ENCODE measurements around the gene SLC5A9.
"Not testable (repeated sequence)": the region's sequence is repeated elsewhere in the genome, so short reads cannot be mapped to it uniquely, and the experiment has no call there.

The SLC5A9 gene

DNA sequence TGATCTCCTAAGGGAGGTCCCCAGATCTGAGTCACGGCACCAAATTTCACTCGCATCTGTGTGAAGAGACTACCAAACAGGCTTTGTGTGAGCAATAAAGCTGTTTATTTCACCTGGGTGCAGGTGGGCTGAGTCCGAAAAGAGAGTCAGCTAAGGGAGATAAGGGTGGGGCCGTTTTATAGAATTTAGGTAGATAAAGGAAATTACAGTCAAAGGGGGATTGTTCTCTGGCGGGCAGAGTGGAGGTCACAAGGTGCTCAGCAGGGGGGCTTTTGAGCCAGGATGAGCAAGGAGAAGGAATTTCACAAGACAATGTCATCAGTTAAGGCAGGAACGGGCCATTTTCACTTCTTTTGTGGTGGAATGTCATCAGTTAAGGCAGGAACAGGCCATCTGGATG lies 8.2 kb upstream of the SLC5A9 start:
- not testable (repeated sequence) for DNase-seq (ENCODE audit: low read depth)

DNA sequence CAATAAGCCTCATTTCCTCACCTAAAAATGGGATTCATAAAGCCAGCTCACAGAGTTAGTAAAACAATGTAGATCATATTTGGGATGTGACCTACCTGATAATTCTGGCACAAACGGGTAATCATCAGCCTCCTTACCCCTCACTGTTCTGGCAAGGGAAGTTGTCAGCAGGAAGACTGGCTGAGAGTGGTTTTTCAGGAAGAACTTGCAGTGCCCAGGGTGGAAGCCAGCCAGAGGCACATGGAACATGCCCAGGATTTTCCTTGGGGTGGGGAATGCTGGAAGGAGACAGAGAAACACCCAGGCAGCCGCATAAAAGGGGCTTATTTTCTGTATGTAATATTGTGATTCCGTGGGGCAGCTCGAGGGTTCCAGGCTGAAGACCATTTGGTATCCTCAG lies 7.7 kb upstream of the SLC5A9 start:
- DNase-seq (ENCODE audit: low read depth): no peak

DNA sequence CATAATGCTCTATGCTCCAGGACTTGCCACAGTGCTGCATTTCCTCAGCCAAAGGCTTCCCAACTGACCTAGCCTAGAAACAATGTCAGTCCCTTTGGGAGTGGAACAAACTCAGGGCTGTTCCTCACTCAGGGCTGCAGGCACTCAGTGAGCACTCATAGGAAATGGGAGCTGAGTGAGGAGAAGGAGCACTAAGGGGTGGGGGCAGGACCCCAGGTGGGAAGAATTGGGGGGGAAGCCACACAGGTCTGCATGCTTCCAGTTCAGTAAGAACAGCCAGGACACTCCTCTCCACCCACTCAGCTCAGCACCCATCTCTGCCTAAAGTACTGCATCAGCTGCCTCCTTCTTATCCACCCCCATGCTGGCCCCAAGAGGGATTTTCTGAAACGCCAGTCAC lies 7.3 kb upstream of the SLC5A9 start:
- DNase-seq (ENCODE audit: low read depth): no peak

DNA sequence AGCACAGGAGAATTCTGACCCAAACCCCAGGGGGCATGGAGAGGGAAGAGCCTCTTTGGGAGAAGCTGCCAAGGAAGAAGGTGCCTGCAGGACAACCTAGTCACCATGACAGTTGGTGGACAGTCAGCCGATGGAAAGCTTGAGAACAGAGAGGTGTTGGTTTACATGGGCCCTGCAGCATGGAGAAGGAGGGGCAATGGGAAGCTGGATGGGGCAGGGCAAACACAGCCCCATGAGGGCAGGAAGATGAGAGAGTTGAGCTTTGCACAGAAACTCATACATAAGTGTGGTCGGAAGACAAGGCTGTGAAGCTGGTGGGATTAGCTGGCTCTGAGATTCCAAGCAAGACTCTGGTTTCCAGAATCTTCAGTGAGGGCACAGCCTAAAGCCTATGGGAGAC lies 6.6 kb upstream of the SLC5A9 start:
- DNase-seq (ENCODE audit: low read depth): no peak

DNA sequence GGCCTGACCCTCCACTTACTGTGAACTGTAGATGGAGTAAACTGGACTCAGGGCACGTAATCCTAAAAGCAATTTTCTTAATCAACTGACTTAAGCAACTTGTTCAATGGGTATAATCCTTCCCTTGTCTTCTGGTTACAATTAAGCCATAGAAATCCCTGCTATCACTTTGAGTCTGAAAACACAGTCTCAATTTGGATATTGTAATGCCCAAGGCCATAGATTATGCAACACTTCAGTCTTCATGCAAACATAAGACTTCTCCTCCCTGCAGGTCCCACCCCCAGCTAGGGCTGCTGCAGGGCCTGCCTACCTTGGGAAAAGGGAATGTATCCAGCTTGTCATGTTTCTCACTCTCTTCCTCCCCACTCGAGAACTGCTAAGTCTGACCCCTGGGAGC lies 6.2 kb upstream of the SLC5A9 start:
- no peak for DNase-seq (ENCODE audit: low read depth)

DNA sequence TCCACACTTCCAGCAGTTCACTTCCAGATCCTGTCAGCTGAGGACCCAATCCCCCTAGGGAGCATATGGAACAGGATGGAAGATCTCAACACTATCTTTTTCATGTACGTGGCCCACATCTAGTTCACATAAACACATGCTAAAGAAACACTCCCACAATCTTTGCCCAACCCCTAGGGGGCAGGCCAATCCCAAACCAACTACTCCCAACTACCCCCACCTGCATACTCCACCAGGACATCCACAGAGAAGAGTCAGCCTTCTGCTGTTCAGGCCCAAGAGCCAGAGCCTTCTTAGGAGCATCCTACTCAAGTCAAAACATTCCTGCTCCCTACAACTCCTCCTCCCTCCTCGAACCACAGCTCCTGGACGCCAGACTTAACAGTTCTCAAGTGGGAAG lies 5.6 kb upstream of the SLC5A9 start:
- DNase-seq (ENCODE audit: low read depth): no peak

DNA sequence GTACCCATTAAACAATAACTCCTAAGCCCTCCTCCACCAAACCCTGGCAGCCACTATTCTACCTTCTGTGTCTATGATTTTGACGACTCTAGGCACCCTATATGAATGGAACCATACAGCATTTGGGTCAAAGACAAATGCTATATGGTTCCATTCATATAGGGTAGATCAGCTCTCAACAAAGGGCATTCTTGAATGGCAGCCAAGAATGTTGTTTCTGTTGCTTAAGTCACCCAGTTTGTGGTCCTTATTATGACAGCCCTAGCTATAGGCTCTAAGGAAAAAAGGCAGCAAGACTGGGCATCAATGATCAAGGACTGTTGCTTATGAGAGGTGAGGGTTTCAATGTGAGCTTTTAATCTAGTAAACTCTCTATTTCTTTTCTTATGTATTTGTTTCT lies 4.7 kb upstream of the SLC5A9 start:
- DNase-seq (ENCODE audit: low read depth): no peak

DNA sequence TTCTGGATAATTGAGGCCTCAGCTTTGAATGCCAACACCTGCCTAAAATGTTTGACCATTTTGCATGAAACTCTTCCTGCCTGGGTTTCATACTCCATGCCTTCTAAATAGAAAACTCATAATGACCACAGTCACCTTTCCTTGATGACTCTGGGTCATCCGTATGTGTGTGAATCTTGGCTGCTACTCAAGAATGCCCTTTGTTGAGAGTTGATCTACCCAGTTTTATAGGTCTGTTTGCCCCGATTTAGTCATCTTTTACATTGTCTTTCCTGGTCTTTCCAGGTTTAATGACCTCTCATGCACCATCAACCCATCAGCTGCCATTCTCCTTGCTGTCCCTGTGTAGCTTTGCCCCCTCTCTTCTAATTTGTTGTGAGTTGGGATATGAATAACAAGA lies 2.7 kb upstream of the SLC5A9 start:
- DNase-seq (ENCODE audit: low read depth): no peak

DNA sequence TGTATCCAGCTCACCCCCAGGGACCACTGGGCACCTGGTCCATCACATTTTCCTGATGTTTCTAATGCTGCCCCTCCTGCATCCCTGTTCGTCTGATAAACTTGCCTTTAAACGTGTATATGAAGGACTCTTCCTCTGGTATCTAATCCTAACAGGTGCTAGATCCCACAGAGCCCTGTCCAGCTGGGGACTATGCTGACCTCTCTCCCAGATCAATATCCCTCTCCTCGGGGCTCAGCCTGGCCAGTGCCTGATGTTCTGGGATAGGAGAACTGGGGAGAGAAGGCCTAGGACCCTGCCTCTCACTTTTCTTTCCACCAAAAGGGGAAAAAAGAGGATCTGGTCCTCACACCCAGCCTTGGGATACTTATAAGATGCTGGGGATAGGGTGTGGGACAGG lies 1.4 kb upstream of the SLC5A9 start:
- DNase-seq (ENCODE audit: low read depth): no peak

DNA sequence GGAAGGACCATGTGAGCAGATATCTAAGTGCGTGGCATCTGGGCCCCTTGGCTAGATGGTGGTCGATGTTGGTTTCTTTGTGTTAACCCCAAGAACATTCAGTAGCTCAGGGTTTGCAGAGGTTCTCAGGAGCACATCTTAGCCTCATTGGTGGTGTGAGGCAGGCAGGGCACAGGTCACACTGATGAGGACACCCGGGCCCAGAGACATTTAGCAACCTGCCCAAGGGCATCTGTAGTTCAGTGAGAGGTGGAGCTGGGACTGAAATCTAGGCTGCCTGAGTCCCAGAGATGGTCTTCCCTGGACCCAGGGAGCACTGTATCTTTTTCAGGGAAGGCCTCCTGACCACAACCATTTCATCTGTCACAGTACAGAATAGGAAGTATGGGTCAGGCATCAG lies 859 bp upstream of the SLC5A9 start:
- DNase-seq (ENCODE audit: low read depth): no peak

DNA sequence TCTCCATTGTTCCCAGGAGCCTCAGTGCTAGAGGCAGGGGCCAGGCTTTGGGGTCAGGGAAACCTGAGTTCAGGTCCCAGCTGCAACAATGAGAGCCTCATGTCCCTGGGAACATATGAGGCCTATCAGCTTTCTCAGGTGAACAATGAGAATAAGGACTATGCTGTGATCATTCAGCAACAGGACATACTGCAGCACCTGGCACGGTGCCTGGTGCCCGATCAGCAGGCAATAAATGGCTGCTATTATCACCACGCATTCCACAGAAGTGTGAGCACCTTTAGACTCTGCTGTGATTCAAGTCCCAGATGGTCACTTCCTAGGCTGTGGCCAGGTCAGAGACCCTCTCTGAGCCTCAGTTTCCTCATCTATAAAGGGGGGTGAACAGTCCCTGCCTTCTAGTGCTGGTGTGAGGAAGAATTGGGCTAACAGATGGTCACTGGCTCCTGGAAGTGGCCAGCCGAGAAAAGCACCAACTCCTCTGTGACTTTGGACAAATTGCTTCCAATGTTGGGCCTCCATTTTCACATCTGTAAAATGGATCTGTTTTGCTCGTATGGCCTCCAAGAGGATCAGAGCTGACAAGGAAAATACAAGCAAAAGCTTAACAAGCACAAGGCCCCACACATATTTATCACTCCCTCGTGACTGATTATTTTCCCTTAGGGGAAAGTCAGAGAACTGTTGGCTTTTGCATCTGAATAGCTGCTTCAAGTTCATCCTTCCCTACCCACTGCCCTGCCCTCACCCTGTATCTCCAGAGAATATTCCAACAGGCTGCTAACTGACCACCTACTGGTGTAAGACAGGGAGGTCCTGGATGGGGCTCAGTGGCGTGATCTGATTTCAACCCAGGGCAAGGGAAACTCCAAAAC lies 1.1 kb downstream of the SLC5A9 start:
- DNase-seq (ENCODE audit: low read depth): no peak

DNA sequence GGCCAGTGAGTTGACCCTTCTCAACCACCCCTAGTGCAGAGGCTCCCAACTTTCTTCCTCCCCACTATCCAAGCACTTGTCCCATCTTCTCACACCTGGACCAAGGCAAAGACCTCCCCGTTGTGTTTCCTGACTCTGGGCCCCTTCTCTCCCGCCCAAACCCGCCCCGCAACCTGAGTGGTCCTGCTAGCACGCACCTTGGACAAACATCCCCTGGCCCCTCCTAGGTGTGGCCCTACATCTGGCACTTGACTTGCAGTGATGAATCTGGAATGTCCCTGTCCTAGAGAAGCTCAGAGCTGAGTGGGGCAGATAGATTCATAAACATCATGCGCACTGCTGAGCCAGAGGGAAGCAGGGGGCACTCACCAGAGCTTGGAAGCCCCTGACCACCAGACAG lies 2.3 kb downstream of the SLC5A9 start:
- no peak for DNase-seq (ENCODE audit: low read depth)

DNA sequence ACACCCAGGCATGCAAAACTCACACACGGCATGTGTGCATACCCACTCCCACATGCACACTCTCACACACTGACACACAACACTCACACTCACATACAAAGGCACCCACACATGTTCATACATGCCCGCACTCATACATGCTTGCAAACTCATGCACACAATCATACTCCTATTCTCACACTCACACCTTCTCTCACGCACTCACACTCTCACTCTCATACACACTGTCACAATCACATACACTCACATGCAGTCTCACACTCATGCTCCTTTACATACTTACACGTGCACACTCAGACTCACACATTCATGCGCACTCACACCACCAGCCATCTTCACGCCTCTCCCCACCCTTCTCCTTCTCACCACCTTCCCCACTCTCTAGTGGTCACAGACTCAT lies 3.1 kb downstream of the SLC5A9 start:
- no peak for DNase-seq (ENCODE audit: low read depth)

DNA sequence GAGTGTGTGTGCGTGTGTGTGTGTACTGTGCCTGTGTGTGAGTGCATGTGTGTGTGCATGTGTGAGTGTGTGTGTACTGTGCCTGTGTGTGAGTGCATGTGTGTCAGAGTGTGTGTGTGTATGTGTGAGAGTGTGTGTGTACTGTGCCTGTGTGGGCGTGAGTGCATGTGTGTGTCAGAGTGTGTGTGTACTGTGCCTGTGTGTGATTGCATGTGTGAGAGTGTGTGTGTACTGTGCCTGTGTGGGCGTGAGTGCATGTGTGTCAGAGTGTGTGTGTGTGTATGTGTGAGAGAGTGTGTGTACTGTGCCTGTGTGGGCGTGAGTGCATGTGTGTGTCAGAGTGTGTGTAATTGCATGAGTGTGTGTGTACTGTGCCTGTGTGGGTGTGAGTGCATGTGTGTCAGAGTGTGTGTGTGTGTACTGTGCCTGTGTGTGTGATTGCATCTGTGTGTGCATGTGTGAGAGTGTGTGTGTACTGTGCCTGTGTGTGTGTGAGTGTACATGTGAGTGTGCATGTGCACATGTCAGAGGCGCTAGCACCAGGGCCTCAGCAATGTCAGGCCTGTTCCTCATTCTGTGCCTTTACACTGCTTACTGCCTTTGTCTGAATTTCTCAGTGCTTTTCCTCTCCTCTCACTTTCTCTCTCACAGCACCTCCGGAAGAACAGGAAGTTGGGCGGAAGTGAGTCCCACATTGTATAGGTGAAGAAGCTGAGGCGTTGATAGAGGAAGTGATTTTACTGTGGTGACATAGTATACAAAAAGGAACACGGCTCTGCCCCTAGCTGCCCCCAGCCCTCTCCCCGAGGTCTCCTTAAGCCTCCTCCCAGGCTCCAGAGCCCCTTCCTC lies 4.9 kb downstream of the SLC5A9 start:
- DNase-seq (ENCODE audit: low read depth): no peak

DNA sequence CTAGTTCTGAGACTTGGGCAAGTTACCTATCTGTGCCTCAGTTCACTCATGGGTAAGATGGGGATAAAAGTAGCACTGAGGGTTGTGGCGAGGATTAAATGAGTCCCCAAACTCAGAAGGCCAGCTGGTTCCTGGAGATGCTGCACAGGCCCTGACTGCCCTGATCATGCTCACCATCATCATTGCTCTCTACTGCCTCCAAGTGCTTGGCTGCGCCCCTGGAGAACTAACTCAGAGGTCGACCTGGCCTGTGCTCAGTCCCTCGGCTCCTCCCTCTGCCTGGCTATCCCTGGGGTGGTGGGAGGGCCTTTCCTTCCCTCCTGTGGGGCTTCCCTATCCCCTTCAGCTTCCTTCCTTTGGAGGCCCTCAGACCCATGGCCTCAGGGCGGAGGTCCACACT lies 5.6 kb downstream of the SLC5A9 start:
- DNase-seq (ENCODE audit: low read depth): no peak

DNA sequence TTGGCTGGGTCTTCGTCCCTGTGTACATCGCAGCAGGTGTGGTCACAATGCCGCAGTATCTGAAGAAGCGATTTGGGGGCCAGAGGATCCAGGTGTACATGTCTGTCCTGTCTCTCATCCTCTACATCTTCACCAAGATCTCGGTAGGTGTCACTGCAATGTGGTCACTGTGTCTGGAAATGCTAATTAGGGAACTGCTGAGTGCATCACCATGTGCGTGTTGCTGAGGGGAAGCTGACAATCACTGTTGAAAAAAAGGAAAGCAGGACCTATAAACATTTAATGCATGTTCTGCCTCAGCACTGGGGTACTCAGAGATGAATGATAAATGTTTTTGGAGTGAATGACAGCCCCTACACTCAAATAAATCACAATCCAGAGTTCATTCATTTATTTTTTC lies 6.8 kb downstream of the SLC5A9 start:
- DNase-seq (ENCODE audit: low read depth): no peak

DNA sequence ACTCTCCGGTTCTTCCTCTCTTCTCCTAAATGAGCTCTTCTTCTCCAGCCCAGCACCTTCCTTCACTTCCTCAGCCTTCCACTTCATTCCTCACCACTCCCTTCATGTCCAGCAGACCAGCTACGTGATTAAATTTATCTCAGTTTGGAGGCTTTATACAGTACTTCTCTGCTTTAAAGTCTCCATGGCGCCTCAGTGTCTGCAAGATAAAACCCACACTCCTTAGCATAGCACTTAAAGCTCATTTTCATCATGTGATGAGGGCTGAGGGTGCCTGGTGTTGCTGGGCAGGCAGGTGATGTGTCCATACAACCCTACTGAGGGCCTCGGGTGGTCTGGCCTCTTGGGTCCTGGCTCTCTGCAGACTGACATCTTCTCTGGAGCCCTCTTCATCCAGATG lies 7.7 kb downstream of the SLC5A9 start:
- DNase-seq (ENCODE audit: low read depth): no peak

DNA sequence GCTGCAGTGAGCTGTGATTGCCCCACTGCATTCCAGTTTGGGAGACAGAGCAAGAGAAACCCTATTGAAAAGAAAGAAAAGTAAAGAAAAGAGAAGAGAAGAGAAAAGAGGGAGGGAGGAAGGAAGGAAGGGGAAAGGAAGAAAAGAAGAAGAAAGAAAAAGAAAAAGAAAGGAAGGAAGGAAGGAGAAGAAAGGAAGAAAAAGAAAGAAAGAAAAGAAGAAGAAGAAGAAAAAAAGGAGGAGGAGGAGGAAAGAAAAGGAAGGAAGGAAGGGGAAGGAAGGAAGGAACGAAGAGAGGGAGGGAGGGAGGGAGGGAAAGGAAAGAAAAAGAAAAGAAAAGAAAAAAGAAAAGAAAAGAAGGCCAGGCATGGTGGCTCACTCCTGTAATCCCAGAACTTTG lies 10.2 kb downstream of the SLC5A9 start:
- DNase-seq (ENCODE audit: low read depth): no peak

DNA sequence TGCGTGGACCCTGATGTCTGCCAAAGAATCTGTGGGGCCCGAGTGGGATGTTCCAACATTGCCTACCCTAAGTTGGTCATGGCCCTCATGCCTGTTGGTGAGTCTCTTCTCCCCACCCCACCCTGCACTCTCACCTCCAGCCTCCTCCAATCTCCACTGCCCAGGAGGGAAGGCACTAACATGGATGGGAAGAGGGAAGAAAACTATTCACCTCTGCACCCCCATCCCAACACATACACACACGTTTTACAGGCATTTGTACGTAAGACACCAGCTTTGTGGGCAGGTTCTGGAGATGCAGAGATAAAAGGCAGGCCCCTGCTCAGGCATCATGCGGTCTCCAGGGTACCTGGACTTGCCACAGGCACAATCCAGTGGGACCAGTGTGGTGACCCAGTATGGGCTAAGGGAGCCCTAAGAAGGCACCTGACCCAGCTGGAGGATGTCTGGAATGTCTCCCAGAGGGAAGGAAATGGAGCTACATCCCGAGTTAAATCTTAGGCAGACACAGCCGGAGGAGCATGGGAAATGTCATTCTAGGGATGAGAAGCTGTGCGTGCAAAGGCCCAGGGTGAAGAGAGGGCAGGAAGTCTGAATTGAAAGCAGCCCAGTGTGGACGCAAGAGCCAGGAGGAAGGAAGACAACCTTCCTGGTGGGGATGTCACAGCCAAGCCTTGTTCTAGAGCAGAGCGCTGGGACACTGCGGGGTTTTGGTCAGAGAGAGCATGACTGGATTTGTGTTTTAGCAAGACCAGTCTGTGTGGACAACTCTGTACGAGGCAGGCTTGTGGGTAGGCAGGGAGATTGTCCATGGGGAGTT lies 11.4 kb downstream of the SLC5A9 start:
- no peak for DNase-seq (ENCODE audit: low read depth)

DNA sequence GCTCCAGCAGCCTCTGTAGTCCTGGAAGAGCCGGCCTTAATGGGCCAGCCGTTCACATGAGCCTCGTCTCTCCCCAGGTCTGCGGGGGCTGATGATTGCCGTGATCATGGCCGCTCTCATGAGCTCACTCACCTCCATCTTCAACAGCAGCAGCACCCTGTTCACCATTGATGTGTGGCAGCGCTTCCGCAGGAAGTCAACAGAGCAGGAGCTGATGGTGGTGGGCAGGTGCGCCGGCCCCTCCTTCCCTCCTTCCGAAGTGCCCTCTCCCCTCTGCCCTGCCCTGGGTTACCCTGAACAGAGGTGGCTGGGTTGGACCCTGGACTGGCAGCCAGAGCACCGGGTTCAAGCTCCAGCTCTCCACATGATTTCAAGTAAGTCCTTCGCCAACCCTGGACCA lies 13.1 kb downstream of the SLC5A9 start:
- no peak for DNase-seq (ENCODE audit: low read depth)

DNA sequence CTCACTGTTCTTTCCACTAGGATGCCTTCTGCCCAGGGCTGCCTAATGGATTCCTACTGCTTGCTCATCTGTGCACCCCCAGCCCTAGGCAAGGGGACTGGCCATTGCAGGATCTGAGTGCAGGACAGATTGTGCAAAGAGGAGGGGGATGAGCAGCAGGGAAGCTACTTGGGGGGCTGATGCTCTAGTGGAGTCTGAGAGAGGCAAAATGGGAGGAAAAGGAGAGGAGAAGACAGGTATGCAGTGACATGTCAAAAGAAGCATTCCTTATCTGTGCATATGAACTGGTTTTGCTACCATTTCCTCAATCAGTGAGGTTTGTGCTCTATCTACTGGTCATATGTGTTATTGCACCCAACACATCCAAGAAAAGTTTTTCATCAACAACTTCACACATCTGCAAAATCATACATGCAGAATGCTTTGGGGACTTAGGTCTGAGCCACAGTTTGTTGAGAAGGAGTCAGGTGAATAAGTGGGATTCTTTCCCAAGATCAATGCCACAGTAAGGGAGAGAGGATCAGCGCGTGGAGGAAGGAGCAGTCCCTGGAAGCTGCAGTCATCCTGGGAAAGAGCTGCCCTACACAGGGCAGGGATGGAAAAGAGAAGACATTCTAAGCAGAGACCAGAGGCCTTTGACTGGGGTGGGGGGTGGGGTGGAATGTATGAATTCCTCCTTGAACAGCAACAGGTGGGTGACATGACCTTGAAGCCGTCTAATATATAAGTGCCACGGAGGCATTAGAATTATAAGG lies 14.4 kb downstream of the SLC5A9 start:
- DNase-seq (ENCODE audit: low read depth): no peak
